ENCODE data around the gene HSD11B2.

Gene HSD11B2

DNA sequence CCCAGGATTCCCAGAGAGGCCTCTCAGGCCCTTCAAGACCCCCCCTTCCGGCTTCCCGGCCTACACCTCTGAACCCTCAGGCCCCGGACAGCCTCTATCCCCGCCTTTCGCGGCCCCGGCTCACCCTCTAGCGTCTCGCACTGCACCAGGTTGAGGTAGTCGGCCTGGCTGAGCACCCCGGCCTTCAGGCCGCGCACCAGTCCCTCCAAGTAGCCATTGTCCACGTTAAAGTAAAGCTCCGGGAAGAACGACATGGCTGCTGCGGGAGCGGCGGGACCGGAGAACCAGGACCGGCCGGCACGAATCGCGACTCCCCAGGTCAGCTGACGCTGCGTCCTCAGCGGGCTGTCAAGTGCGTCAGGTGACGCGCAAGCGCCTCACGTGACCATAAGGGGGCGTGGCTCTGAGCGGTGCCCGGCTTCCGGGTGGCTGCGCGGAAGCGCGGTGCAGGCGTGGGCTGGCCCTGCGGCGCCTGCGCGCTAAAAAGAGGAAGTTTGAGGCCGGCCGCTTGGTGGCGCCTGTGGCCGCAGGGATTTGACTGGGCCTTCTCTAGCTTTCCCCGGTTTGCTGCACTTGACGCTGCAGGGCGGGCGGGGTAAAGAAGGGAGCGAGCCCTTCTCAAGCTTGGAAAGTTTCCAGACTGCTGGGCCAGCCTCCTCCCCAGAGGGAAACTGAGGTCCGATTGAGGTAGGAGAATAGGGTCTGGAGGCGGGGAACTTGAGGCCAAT, 50.1 kb downstream of the HSD11B2 start, which contains the start of gene ATP6V0D1:
TSS of gene ATP6V0D1 (minus strand) at position 325 of the 728 bp plus-strand sequence. CDS start at position 254, 71 bp downstream.
- peaks cover 41% of the 10 kb centered on the region for H3K4me1 ChIP-seq (ENCODE audit: insufficient read depth, low read length)
- TF ChIP-seq, protein P1, sequence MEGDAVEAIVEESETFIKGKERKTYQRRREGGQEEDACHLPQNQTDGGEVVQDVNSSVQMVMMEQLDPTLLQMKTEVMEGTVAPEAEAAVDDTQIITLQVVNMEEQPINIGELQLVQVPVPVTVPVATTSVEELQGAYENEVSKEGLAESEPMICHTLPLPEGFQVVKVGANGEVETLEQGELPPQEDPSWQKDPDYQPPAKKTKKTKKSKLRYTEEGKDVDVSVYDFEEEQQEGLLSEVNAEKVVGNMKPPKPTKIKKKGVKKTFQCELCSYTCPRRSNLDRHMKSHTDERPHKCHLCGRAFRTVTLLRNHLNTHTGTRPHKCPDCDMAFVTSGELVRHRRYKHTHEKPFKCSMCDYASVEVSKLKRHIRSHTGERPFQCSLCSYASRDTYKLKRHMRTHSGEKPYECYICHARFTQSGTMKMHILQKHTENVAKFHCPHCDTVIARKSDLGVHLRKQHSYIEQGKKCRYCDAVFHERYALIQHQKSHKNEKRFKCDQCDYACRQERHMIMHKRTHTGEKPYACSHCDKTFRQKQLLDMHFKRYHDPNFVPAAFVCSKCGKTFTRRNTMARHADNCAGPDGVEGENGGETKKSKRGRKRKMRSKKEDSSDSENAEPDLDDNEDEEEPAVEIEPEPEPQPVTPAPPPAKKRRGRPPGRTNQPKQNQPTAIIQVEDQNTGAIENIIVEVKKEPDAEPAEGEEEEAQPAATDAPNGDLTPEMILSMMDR (IDR thresholded peaks at IDR 0.05; ENCODE audit: borderline replicate concordance, extremely low read depth, low read length, poor library complexity, severe bottlenecking): peak; percentile 93
- TF ChIP-seq EZH2 (IDR thresholded peaks at IDR 0.05; ENCODE audit: borderline replicate concordance, low read depth, low read length, severe bottlenecking): no peak
- peak within 1 kb of the TSS; percentile 89 for H3K9ac ChIP-seq (ENCODE audit: low read depth, low read length)
- peaks cover 74% of the 10 kb centered on the region for H3K79me2 ChIP-seq (ENCODE audit: insufficient read depth, low read length)
- H3K9me3 ChIP-seq (ENCODE audit: insufficient read depth, low read length, severe bottlenecking): no peaks in the 10 kb centered on the region
- 0 out of 2 replicates have a peak, but pooled peaks cover 3% of the 10 kb centered on the region for H4K20me1 ChIP-seq (ENCODE audit: insufficient read depth, low read length)
- H2AFZ ChIP-seq (ENCODE audit: low read depth, low read length): peak within 1 kb of the TSS; percentile 97
- ATAC-seq (ENCODE audit: insufficient read depth, low read depth) (peak; percentile 93), DNase-seq (peak; percentile 99)
- H3K4me2 ChIP-seq (ENCODE audit: insufficient read depth, low read length): peak within 1 kb of the TSS; percentile 98
- no peaks in the 10 kb centered on the region for H3K27me3 ChIP-seq (ENCODE audit: insufficient read depth, low read length, poor library complexity)
- peak within 1 kb of the TSS; percentile 98 for H3K27ac ChIP-seq (ENCODE audit: low read length)
- peaks cover 22% of the 10 kb centered on the region for H3K36me3 ChIP-seq (ENCODE audit: insufficient read depth, low read length)
- H3K4me3 ChIP-seq (ENCODE audit: low read depth in 1 of 2, low read length in 2 of 2): peak within 1 kb of the TSS; percentile 92 to 97

DNA sequence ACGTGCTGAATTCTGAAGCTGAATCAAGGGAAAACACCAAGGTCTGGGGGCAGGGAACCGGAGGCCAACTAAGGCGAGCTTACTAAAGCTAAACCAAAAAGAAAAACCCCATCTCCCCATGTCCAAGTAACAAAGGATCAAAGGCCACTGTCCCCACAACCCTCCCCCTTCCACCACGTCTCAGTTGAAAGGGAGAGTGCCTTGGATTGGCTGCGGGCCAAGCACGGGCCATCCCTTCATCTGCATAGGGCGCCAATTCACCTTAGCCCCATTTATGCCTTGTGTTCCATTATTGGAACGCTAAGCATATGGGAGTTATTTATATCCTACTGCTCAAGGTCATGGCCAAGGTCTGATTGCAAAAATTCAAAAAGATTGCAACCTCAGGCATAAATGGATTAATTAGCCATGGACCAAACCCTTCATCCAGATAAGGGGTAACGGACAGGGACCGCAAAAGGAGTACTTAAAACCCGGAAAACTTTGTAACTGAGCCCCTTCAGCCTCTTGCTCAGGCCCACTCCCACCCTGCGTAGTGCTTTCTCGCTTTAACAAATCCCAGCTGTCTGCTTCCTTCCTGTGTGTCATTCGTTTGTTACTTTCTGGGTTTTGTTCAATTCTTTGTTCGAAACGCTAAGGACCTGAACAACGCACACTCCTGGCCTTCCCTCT, 50.8 kb downstream of the HSD11B2 start:
- ATAC-seq (ENCODE audit: insufficient read depth, low read depth): peak; percentile 37
- Histone ChIP-seq H3K36me3 (ENCODE audit: insufficient read depth, low read length) (peaks cover 22% of the 10 kb centered on the region), H3K9ac (ENCODE audit: low read depth, low read length) (peak overlapping the region; percentile 89), H2AFZ (ENCODE audit: low read depth, low read length) (peak overlapping the region; percentile 96), H3K9me3 (ENCODE audit: insufficient read depth, low read length, severe bottlenecking) (no peaks in the 10 kb centered on the region), H3K27me3 (ENCODE audit: insufficient read depth, low read length, poor library complexity) (no peaks in the 10 kb centered on the region), H3K4me2 (ENCODE audit: insufficient read depth, low read length) (peak overlapping the region; percentile 88), H3K4me1 (ENCODE audit: insufficient read depth, low read length) (peaks cover 41% of the 10 kb centered on the region), H3K27ac (ENCODE audit: low read length) (peak overlapping the region; percentile 98), H3K79me2 (ENCODE audit: insufficient read depth, low read length) (peaks cover 68% of the 10 kb centered on the region), H3K4me3 (ENCODE audit: low read depth in 1 of 2, low read length in 2 of 2) (peak overlapping the region; percentile 81 to 97), H4K20me1 (ENCODE audit: insufficient read depth, low read length) (0 out of 2 replicates have a peak, but pooled peaks cover 3% of the 10 kb centered on the region)
- no peak for TF ChIP-seq EZH2 (IDR thresholded peaks at IDR 0.05; ENCODE audit: borderline replicate concordance, low read depth, low read length, severe bottlenecking)
- TF ChIP-seq, protein P1 (IDR thresholded peaks at IDR 0.05; ENCODE audit: borderline replicate concordance, extremely low read depth, low read length, poor library complexity, severe bottlenecking): no peak
- DNase-seq: peak; percentile 68

DNA sequence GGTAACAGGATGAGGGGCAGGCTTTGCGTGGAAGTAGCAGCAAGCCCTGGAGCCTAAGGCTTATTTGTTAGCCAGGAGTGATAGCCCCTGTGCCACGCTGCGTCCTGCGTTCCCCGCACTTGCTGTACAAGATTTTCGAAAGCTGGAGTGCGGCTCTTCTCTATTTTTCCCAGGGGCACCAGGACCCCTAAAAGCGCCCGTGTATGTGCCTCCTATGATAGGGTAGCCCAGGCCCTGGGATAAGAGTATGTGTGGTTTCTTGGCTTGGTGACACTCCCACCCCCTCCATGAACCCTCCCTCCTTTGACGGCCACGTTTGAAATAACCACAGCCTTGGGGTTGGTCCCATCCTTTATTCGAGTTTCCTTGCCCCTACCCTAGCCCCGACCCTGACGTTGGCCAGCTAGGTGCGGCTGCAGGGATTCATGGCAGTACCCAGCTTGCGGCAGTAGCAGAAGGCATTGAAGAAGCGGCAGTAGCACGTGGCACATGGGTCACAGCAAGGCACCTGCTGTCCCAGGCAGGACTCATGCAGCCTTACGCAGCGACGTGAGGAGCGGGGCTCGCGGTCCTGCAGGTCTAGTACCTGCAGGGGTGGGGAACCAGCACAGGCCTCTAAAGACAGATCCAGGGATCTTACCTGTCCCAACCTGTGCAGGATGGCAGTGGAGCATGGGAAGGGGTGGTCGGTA, 51.5 kb downstream of the HSD11B2 start:
- peak overlapping the region; percentile 88 for H3K4me2 ChIP-seq (ENCODE audit: insufficient read depth, low read length)
- TF ChIP-seq, protein P1 (IDR thresholded peaks at IDR 0.05; ENCODE audit: borderline replicate concordance, extremely low read depth, low read length, poor library complexity, severe bottlenecking): no peak
- no peak for TF ChIP-seq EZH2 (IDR thresholded peaks at IDR 0.05; ENCODE audit: borderline replicate concordance, low read depth, low read length, severe bottlenecking)
- ATAC-seq (ENCODE audit: insufficient read depth, low read depth) (no peak), DNase-seq (peak; percentile 30)
- H4K20me1 ChIP-seq (ENCODE audit: insufficient read depth, low read length): 0 out of 2 replicates have a peak, but pooled peaks cover 3% of the 10 kb centered on the region
- H3K4me1 ChIP-seq (ENCODE audit: insufficient read depth, low read length): peaks cover 41% of the 10 kb centered on the region
- no peaks in the 10 kb centered on the region for H3K9me3 ChIP-seq (ENCODE audit: insufficient read depth, low read length, severe bottlenecking)
- H2AFZ ChIP-seq (ENCODE audit: low read depth, low read length): peak overlapping the region; percentile 96
- H3K79me2 ChIP-seq (ENCODE audit: insufficient read depth, low read length): peaks cover 62% of the 10 kb centered on the region
- peaks cover 22% of the 10 kb centered on the region for H3K36me3 ChIP-seq (ENCODE audit: insufficient read depth, low read length)
- peak overlapping the region; percentile 81 to 97; a peak in 3 of 4 replicates for H3K4me3 ChIP-seq (ENCODE audit: low read depth in 1 of 2, low read length in 2 of 2)
- peak overlapping the region; percentile 98 for H3K27ac ChIP-seq (ENCODE audit: low read length)
- no peaks in the 10 kb centered on the region for H3K27me3 ChIP-seq (ENCODE audit: insufficient read depth, low read length, poor library complexity)
- peak overlapping the region; percentile 89 for H3K9ac ChIP-seq (ENCODE audit: low read depth, low read length)

All from DND-41 (cell line).